ENCODE measurements around the gene FAT1. TPM values are rescaled to one million over a fixed set of nuclear protein-coding genes. Genes with fewer than 3 reads are reported as not detected.
"Not testable (repeated sequence)": the region's sequence is repeated elsewhere in the genome, so short reads cannot be mapped to it uniquely, and the experiment has no call there.

FAT1 gene, protein sequence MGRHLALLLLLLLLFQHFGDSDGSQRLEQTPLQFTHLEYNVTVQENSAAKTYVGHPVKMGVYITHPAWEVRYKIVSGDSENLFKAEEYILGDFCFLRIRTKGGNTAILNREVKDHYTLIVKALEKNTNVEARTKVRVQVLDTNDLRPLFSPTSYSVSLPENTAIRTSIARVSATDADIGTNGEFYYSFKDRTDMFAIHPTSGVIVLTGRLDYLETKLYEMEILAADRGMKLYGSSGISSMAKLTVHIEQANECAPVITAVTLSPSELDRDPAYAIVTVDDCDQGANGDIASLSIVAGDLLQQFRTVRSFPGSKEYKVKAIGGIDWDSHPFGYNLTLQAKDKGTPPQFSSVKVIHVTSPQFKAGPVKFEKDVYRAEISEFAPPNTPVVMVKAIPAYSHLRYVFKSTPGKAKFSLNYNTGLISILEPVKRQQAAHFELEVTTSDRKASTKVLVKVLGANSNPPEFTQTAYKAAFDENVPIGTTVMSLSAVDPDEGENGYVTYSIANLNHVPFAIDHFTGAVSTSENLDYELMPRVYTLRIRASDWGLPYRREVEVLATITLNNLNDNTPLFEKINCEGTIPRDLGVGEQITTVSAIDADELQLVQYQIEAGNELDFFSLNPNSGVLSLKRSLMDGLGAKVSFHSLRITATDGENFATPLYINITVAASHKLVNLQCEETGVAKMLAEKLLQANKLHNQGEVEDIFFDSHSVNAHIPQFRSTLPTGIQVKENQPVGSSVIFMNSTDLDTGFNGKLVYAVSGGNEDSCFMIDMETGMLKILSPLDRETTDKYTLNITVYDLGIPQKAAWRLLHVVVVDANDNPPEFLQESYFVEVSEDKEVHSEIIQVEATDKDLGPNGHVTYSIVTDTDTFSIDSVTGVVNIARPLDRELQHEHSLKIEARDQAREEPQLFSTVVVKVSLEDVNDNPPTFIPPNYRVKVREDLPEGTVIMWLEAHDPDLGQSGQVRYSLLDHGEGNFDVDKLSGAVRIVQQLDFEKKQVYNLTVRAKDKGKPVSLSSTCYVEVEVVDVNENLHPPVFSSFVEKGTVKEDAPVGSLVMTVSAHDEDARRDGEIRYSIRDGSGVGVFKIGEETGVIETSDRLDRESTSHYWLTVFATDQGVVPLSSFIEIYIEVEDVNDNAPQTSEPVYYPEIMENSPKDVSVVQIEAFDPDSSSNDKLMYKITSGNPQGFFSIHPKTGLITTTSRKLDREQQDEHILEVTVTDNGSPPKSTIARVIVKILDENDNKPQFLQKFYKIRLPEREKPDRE (N-terminal part only)
- 38.6 and 50.2 TPM in 2 replicates for total RNA-seq (2014; rRNA removed; shearing (Covaris generic))

DNA sequence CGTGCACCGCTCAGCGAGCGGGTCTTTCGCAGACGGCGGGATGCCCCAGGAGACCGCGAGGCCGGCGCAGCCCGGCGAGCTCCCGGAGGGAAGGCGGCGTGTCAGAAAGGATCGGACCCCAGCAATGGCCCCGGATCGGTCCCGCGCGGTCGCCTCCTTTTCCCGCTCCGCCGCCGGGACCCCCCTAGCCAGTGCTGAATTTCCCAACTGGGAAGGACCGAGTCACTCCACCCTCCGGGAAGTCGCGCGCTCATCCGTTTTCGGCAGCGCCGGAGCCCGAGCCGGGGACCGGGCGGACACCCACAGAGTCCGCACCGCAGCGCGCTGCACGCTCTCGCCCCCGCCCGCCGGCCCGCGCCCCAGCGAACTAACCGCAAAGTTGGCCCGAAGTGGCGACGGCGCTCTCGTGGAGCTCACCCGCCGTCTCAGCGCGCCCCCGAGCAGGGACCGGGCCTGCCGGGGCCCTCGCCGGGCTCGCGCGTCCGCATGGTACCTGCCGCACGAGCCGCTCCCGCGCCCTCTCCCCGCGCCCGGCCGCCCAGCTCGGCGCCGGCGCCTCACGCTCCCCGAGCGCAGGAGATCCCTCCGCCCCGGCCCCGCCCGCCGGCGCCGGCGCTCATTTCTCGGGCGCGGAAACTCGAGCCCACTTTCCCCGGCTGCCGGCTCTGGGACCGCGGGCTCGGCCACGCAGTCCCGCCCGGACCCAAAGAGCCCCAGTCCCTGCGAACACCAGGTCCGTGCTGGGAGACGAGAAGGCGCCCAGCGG lies at the start of gene FAT1:
Gene FAT1, minus strand, starts transcription at position 565 of the 766 bp plus-strand sequence. CDS start 14,029 bp downstream, outside the sequence.
- peak; percentile 70 for DNase-seq (ENCODE audit: low read depth)

DNA sequence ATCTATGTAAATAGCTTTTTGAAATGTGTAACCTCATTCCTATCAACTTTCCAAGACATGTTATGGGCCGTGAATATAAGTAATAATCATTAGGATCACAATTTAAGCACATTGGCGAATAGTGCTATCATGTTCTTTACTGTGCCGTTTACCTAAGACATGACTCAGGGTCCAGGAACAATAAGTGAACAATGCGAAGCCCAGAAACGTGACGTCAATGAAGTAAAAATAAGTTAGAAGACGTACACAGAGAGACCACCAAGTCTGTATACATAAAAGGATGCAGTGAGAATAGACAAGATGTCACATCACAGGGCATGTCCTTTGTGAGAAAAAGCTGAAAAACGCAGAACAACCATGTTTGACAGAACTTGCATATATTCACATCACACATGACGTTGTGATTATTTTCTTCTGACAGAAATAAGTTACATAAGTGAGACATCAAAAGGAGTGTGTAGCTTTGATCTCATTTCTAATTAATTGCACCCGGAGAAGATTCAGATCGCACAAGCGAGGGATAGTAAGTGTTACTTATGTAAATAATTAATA lies 49.4 kb upstream of the FAT1 start:
- no peak for DNase-seq (ENCODE audit: low read depth)

DNA sequence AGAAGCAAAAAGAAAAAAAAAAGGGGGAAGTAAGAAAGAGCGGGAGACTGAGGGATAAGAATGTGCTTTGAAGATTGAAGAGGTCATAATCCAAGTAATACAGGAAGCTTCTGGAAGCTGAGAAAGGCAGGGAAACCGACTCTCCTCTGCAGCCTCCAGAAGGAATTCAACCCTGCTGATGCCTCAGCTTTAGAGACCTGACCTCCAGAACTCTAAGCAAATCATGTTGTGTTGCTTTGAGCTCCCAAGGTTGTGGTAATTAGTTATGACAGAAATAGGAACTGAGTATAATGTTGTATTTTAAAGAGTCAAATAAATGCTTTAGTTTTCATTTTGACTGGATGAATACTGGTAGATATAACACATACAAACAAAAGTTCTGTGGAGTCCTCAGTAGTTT lies 48.0 kb upstream of the FAT1 start:
- no peak for DNase-seq (ENCODE audit: low read depth)

DNA sequence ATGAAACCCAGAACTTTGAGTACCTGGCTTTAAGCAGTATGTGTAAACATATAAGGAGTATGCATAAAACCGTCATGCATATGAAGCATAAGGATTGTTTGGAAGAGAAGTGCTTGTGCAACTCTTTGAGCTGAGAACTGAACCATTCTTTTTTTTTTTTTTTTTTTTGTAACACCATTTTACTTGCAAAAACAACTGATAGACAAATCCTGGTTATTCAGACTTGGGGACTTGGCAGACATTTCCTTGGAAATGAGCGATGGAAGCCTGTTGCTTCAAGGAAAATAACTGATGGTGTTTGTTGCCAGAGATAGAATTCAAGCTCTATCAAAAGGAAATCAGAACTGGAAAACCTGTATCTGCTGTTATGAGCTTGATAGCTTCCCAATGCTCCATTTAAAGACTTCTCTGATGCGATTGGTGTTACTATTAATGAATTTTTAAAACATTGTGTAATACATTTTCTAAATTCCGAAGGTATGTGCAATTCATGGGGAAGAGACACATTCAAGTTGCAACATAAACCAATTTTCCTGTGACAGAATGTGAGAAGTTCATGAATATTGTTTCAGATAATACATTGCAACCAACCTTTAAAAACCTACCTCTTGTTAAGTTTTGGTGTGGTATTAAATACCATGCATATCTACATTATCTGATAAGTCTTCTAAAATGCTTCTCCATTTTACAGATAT lies 47.0 kb upstream of the FAT1 start:
- no peak for DNase-seq (ENCODE audit: low read depth)

DNA sequence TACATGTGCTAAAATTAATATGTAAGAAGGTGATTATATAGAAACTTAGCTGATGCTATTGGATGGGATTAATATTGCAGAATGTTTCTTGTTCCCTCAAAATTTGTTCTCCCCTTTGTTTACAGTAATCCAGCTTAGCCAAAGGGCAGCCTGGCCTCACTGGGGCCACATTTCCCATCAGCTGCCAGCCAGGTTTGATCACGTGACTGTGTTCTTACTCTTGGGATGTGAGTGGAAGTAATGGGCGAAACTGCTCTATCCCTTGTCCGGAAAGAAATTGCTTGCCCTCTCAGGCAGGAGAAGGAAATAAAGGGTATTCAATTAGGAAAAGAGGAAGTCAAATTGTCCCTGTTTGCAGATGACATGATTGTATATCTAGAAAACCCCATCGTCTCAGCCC lies 44.1 kb upstream of the FAT1 start:
- DNase-seq (ENCODE audit: low read depth): no peak

DNA sequence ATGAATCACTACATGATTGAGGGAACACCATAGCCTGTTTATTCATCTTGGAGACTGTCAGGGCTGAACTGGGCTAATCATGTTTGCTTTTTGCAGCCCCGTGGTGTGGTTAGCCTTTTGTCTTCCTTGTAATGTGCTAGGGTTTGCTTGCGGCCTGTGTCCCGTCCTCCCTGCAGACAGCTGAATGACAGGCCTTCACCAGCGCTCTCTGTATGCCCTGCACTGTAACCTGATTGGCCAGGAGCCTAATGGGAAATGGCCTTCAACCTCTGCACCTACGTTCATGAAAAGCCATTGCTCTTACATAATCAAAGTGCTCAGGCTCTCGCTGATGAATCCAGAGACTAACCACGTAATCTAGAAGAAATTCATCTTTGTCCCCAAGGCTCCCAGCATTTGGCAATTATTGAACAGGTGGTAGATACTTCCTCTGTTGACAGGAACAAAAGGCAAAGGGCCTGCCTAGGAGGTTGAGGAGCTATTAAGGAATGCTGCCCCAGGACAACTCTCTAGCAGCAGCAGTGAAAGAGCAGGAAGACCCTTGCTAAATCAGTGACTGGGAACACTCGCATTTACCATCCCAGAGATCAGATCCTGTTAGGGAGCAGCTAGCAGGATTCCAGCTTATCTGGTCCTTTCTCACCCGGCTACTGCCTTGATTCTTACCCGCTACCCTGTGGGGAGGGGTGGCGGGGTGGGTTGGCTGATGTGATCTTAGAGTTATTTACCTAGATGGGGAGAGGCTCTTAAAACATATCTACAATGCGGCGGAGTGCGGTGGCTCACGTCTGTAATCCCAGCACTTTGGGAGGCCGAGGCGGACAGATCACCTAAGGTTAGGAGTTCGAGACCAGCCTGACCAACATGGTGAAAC lies 42.3 kb upstream of the FAT1 start:
- no peak for DNase-seq (ENCODE audit: low read depth)

DNA sequence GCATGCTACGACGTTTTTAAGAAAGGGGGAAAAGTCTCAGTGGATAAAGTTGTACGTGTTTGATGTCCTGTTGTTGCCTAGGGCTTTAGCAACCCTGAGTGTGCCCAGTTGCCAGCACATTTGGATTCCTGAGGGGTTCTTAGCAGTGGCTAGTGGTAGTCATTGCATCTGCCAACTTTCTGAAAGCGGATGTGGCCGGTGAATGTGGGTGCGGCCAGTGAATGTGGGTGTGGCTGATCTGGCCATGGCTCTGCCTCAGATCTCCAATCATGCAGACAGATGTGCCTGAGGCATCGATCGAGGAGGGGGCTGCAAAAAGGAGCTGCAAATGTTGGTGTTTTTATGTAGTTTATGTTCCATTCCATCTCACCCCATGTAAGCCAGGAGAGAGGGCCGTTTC lies 41.5 kb upstream of the FAT1 start:
- peak; percentile 67 for DNase-seq (ENCODE audit: low read depth)

DNA sequence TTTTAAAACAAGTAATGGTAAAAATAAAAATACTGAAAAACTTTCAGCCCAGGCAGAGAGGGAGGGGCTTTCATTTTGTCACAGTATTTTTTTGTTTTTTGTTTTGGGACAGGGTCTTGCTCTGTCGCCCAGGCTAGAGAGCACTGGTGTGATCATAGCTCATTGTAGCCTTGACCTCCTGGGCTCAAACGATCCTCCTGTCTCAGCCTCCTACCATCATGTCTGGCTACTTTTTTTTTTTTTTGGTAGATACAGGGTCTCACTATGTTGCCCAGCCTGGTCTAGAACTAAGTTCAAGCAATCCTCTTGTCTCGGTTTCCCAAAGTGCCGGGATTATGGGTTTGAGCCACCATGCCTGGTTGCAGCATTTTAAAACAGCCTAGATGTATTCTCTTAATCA lies 40.8 kb upstream of the FAT1 start:
- no peak for DNase-seq (ENCODE audit: low read depth)

DNA sequence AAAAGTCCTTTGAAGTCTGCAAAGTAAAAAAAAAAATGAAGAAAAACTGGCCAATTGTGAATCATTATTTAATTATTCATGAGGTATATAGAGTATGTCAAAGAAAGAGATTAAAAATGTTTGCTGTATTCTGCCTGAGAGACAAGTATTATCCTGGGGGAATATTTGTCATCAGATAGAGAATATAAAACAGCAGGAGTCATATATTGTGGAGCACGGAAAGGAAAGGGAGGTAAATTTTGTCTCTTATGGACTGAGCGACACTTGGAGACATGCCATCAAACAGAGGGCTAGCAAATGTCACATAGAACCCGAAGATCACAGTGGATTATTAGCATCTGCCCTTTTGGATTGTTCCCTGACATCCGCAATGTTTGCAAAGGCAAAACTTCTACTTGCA lies 39.2 kb upstream of the FAT1 start:
- DNase-seq (ENCODE audit: low read depth): no peak

DNA sequence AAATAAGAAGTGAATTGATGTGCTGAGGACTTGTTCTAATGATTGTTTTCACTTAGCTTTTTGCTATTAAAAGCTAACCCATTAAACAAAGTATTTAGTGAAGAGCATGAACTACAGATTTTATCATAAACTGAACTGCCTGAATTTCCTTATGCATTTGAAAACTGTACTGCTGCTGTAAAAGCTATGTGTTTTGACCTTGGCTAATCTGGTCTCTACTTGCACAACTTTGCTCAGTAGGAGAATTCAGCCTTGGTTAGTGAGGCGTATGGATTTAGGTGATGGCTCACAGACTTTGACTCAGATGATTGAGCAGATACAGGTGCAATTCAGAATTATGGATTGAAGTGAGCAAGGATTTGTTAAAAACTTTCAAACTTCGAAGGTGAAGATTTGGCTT lies 38.7 kb upstream of the FAT1 start:
- DNase-seq (ENCODE audit: low read depth): no peak

DNA sequence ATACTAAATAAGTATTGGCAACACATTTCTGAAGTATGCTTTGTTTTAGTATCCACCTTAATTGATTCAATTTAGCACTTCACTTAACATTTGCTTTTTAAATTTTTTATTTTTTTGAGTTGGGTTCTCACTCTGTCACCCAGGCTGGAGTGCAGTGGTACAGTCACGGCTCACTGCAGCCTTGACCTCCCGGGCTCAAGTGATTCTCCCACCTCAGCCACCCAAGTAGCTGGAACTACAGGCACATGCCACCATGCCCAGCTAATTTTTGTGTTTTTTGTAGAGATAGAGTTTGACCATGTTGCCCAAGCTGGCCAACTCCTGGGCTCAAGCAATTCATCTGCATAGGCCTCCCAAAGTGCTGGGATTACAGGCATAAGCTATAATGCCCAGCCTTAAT lies 38.3 kb upstream of the FAT1 start:
- DNase-seq (ENCODE audit: low read depth): not testable (repeated sequence)

DNA sequence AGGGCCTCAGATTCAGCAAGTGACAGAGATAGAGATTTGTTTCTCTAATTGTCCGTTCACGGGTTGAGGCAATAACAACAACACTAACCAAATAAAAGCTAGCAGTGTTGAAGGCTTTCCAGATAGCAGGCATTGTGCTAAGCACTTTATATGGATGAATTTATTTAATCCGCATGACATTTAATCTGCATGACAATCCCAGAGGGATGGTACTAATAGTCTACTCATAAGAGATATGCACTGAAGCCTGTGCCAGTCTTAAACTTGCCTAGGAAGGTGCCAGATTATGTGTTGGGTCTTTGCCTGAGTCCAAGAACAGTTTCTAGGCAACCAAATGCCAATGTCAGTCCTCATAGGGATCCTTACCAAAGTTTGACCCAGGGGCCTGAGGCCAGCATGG lies 37.7 kb upstream of the FAT1 start:
- DNase-seq (ENCODE audit: low read depth): no peak

DNA sequence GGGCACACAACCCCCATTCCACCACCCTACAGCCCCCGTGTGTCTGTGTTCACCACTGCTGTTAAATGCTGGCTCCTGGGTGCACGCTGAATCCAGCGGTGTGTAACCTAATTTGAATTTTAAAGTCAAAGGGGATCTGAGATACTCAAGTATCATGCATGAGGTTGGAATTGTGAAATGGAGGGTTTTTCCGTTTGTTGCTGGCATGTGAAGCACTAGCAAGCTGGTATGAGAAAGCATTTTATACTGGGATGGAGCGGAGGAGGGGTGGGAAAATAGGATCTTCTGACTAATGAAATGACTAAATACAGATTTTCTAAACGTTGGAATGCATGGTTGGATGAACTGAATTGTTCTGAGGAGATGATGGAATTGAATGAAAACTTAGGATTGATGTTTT lies 36.9 kb upstream of the FAT1 start:
- peak; percentile 7 for DNase-seq (ENCODE audit: low read depth)

DNA sequence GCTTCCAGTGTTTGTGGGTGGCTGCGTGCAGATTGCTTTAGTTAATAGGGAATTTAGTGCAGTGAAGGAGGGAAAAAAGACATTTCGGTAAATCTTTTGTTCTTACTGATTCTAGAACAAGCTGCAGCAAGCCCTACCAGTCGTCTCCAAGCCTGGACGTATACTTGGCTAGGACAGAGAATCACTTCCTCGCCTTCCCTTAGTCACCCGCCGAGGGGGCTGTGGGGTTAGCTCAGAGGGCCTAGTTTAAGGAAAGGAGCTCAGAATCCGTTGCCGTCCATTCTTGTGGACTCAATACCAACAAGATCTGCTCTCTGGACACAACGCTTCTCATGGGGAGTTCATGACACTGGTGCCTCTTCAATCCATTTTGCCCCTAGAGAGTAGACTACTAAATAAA lies 36.3 kb upstream of the FAT1 start:
- DNase-seq (ENCODE audit: low read depth): no peak

DNA sequence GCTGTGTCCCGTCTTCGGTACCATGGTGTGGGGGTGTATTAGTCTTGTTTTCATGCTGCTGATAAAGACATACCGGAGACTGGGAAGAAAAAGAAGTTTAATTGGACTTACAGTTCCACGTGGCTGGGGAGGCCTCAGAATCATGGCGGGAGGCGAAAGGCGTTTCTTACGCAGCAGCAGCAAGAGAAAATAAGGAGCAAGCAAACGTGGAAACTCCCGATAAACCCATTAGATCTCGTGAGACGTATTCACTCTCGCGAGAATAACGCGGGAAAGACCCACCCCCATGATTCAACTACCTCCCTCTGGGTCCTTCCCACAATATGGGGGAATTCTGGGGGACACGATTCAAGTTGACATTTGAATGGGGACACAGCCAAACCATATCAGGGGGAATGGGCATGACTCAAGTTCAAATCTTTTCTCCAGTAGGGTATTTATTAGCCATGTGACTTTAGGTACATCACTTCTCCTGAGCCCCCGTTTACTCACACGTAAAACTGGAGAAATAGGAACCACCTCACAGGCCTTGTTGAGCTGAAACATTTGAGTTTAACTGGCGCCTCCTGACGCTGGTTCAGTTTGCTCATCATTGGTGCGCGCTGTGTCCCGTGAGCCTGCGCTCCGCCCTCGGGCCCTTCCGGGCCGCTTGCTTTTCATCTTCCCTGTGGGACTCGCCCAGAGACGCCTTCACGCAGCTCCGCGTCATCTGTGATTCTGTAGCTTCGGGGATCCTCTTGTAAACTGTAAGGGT lies 35.5 kb upstream of the FAT1 start:
- DNase-seq (ENCODE audit: low read depth): no peak

DNA sequence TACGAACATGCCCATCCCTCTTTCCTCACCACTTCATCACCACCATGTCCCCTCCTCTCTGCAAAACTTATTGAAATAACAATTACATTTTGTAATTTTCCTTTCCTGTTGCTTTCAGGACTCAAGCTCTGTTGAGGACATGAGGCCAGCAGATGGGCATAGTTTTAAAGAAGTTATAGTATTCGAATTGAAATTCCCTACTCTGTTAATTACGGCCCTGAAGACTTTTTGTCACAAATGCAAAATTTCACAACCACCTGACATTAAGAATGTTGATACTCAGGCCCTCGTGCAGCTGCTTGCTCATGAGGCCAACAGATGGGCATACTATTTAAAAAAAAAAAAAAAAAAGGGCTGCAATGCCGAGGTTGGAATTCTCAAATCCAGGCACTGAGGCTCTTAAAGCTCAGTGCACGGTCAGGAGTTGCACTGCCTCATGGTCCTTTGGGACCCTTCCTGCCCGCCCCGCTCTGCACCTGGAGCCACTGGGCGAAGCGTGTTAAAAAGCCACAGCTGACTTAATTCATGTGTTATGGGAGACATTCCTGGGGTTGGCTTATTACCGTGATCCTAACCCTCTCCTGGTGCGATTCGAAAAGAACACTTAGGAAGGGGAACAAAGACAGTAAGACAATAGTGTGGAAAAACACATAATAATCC lies 34.2 kb upstream of the FAT1 start:
- no peak for DNase-seq (ENCODE audit: low read depth)

DNA sequence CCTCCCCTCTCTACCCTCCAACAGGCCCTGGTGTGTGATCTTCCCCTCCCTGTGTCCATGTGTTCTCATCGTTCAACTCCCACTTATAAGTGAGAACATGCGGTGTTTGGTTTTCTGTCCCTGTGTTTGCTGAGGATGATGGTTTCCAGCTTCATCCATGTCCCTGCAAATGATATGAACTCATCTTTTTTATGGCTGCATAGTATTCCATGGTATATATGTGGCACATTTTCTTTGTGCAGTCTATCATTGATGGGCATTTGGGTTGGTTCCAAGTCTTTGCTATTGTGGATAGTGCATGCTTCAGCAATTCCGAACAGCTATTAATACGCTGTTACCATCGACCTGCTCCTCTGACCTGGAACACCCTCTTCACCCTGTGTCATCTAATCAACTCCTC lies 32.9 kb upstream of the FAT1 start:
- not testable (repeated sequence) for DNase-seq (ENCODE audit: low read depth)
